SK-N-SH treated with all-trans-retinoic acid at 6 μM for 48 hours (cell line): ENCODE measurements around the gene HASPIN.

Experiments used
- ARNTL ChIP-seq: fragments of 450-650 bp; formaldehyde crosslinking; IDR thresholded peaks from 2 replicates; pipeline ENCODE4 v1.5.0; 2020; ENCODE audit warnings: low read depth, mild to moderate bottlenecking, moderate library complexity, borderline replicate concordance
- GLIS3 ChIP-seq: fragments of 250-450 bp; sonication (Bioruptor Pico); IDR thresholded peaks from 2 replicates; pipeline ENCODE4 v1.5.0; 2020; ENCODE audit warnings: mild to moderate bottlenecking, moderate library complexity
- ISL1 ChIP-seq: fragments of 250-450 bp; sonication (Bioruptor Pico); IDR thresholded peaks from 2 replicates; pipeline ENCODE4 v2.1.2; 2022; ENCODE audit warnings: mild to moderate bottlenecking, moderate library complexity
- OSR1 ChIP-seq: fragments of 250-450 bp; sonication (Bioruptor Pico); IDR thresholded peaks from 2 replicates; pipeline ENCODE4 v1.8.0; 2022; ENCODE audit warnings: moderate library complexity, mild to moderate bottlenecking, inconsistent platforms
- SNAI2 ChIP-seq: fragments of 250-450 bp; sonication (Bioruptor Pico); IDR thresholded peaks from 2 replicates; pipeline ENCODE4 v1.5.0; 2020; ENCODE audit warnings: mild to moderate bottlenecking, moderate library complexity
- TF ChIP-seq, protein P1 (sequence below): fragments of 250-450 bp; sonication (Bioruptor Pico); IDR thresholded peaks from 2 replicates; pipeline ENCODE4 v1.5.1; 2020; ENCODE audit warnings: low read depth, mild to moderate bottlenecking, moderate library complexity

GRCh38 chr17:3719265-3719664, 4.4 kb upstream of the HASPIN start:
- no peak for TF ChIP-seq SNAI2 (CRISPR knock-in tag)
- no peak for TF ChIP-seq ISL1
- TF ChIP-seq GLIS3 (CRISPR knock-in tag) = no peak
- TF ChIP-seq OSR1 = no peak
- TF ChIP-seq, protein P1, sequence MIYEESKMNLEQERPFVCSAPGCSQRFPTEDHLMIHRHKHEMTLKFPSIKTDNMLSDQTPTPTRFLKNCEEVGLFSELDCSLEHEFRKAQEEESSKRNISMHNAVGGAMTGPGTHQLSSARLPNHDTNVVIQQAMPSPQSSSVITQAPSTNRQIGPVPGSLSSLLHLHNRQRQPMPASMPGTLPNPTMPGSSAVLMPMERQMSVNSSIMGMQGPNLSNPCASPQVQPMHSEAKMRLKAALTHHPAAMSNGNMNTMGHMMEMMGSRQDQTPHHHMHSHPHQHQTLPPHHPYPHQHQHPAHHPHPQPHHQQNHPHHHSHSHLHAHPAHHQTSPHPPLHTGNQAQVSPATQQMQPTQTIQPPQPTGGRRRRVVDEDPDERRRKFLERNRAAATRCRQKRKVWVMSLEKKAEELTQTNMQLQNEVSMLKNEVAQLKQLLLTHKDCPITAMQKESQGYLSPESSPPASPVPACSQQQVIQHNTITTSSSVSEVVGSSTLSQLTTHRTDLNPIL (CRISPR knock-in tag) = no peak
- no peak for TF ChIP-seq ARNTL (CRISPR knock-in tag)
